GM12892 (cell line): Measurements from ENCODE around the gene SLC1A6.
"Not testable (repeated sequence)": the region's sequence is repeated elsewhere in the genome, so short reads cannot be mapped to it uniquely, and the experiment has no call there.

Experiments used
- DNase-seq: peaks from one replicate; pipeline ENCODE4 v3.0.0; 2011; ENCODE audit not compliant: insufficient read length
- FAIRE-seq: peaks from 2 replicates; lab custom pipeline; 2011; peaks lifted over from hg19 to GRCh38; lab: Jason Lieb, UNC
- POLR2A ChIP-seq: IDR thresholded peaks from 2 replicates; pipeline ENCODE4 v1.6.1; 2011; ENCODE audit warnings: low read depth, low read length, control low read depth
- POLR2AphosphoS5 ChIP-seq: IDR thresholded peaks from 2 replicates; pipeline ENCODE4 v1.6.1; 2011; ENCODE audit warnings: low read depth, low read length, control low read depth
- TAF1 ChIP-seq: IDR thresholded peaks from 2 replicates; pipeline ENCODE4 v1.6.1; 2011; ENCODE audit warnings: low read depth, mild to moderate bottlenecking, control low read depth, low read length, borderline replicate concordance

Gene SLC1A6

GRCh38 chr19:14954071-14954655 is 25.5 kb downstream of the SLC1A6 start:
- TF ChIP-seq POLR2A (no peak), TAF1 (no peak), POLR2AphosphoS5 (no peak)

GRCh38 chr19:14952767-14953166 is 26.9 kb downstream of the SLC1A6 start:
- FAIRE-seq: no peak
- no peak for DNase-seq
- no peak for TF ChIP-seq POLR2AphosphoS5

More at GRCh38 chr19:14954071-14954655, 25.5 kb downstream of the SLC1A6 start:
- FAIRE-seq (no peak), DNase-seq (no peak)

GRCh38 chr19:14950421-14950820 is 29.2 kb downstream of the SLC1A6 start:
- DNase-seq (no peak), FAIRE-seq (no peak)
- TF ChIP-seq TAF1 (no peak), POLR2A (no peak), POLR2AphosphoS5 (no peak)

- DNase-seq (no peak), FAIRE-seq (no peak)
- TF ChIP-seq POLR2AphosphoS5 (no peak), POLR2A (no peak), TAF1 (no peak)
Measured at GRCh38 chr19:14949876-14950275, 29.8 kb downstream of the SLC1A6 start.

- DNase-seq, FAIRE-seq: not testable (repeated sequence)
Measured at GRCh38 chr19:14949413-14949812, 30.3 kb downstream of the SLC1A6 start.

- DNase-seq (no peak), FAIRE-seq (no peak)
- TF ChIP-seq TAF1: no peak
- TF ChIP-seq POLR2AphosphoS5: no peak
- TF ChIP-seq POLR2A: no peak
Measured at GRCh38 chr19:14944456-14944855, 35.2 kb downstream of the SLC1A6 start.

GRCh38 chr19:14943601-14944000 is 36.1 kb downstream of the SLC1A6 start:
- DNase-seq (no peak), FAIRE-seq (no peak)
- TF ChIP-seq TAF1 (no peak), POLR2A (no peak), POLR2AphosphoS5 (no peak)

- no peak for FAIRE-seq
- TF ChIP-seq POLR2A (no peak), TAF1 (no peak), POLR2AphosphoS5 (no peak)
- no peak for DNase-seq
Measured at GRCh38 chr19:14941189-14941588, 38.5 kb downstream of the SLC1A6 start, which contains the start of gene OR7C2. Gene OR7C2 (plus strand): TSS chr19:14941489. CDS start chr19:14941489, 0 bp downstream.

- no peak for FAIRE-seq
- TF ChIP-seq POLR2AphosphoS5 (no peak), POLR2A (no peak), TAF1 (no peak)
Measured at GRCh38 chr19:14940266-14940665, 39.4 kb downstream of the SLC1A6 start.

GRCh38 chr19:14933506-14933905 is 46.2 kb downstream of the SLC1A6 start:
- no peak for TF ChIP-seq POLR2AphosphoS5
- no peak for TF ChIP-seq TAF1
- no peak for TF ChIP-seq POLR2A
- FAIRE-seq (no peak), DNase-seq (no peak)

More at GRCh38 chr19:14940266-14940665, 39.4 kb downstream of the SLC1A6 start:
- no peak for DNase-seq

GRCh38 chr19:14916848-14917247 is 62.8 kb downstream of the SLC1A6 start:
- no peak for TF ChIP-seq TAF1
- no peak for TF ChIP-seq POLR2A
- TF ChIP-seq POLR2AphosphoS5: no peak
- no peak for FAIRE-seq
- DNase-seq: no peak

- TF ChIP-seq POLR2A (no peak), TAF1 (no peak), POLR2AphosphoS5 (no peak)
- FAIRE-seq (no peak), DNase-seq (no peak)
Measured at GRCh38 chr19:14915116-14915515, 64.5 kb downstream of the SLC1A6 start.

GRCh38 chr19:14906711-14907110 is 73.0 kb downstream of the SLC1A6 start:
- no peak for FAIRE-seq
- no peak for DNase-seq
- TF ChIP-seq POLR2A: no peak
- TF ChIP-seq TAF1: no peak
- no peak for TF ChIP-seq POLR2AphosphoS5

- DNase-seq (no peak), FAIRE-seq (no peak)
- no peak for TF ChIP-seq POLR2A
- TF ChIP-seq POLR2AphosphoS5: no peak
- TF ChIP-seq TAF1: no peak
Measured at GRCh38 chr19:14901675-14902260, 77.9 kb downstream of the SLC1A6 start.
